HG02798 (cell line): ENCODE measurements around the gene SCGB1A1.

ENCODE experiments used
- ATAC-seq: cut with Tn5 transposase; IDR thresholded peaks from one replicate; pipeline ENCODE4 v1.9.1; 2021; ENCODE audit warnings: mild to moderate bottlenecking; ENCODE audit not compliant: unreplicated experiment, poor library complexity

SCGB1A1 gene

DNA sequence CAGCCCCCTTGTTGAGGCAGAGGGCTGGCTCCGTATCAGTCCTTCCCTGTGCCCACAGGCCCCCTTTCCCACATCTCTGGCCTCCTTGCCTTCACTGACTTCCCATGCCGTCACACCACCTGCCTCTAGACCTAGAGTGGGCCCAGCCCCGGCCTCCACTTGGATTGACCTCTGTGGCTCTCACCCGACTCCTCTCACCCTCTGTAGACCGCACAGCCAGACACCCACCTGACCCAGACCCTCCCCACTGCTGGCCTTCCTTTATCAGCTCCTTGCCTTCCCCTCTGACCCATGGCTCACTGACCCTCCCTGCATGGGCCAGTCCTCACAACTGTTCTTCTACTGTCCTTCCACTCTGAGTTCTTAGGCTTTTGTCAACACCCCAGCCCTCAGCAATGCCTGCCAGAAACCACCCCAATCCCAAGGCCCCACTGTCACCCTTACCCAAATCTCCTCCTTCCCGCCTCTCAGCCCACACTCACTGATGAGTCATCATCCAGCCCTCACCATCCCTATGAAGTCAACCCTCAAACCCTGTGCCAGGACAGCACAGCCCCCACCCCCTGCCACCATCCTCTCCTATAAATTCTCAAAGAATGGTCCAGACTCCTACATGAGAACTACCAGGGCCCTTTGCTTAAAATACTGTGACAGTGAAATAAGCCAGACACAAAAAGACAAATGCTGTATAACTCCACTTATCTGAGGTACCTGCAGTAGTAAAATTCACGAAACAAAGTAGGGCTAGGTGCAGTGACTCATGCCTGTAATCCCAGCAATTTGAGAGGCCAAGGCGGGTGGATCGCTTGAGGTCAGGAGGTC is 53.4 kb downstream of the SCGB1A1 start:
- no peak for ATAC-seq
